Globus pallidus (tissue), 1 donor: ENCODE results near the gene ABCG1.

Experiments
- DNase-seq: peaks from one replicate; pipeline ENCODE4 v3.0.0-alpha.2; 2015; ENCODE audit warnings: low spot score

The ABCG1 gene

GRCh38 chr21:42321231-42321630 is 102.3 kb downstream of the ABCG1 start:
- DNase-seq: no peak

- no peak for DNase-seq
Measured at GRCh38 chr21:42321845-42322244, 102.9 kb downstream of the ABCG1 start.

GRCh38 chr21:42324896-42325295 is 106.0 kb downstream of the ABCG1 start:
- DNase-seq: no peak

- no peak for DNase-seq
Measured at GRCh38 chr21:42330380-42331371, 111.7 kb downstream of the ABCG1 start.

GRCh38 chr21:42331660-42332059 is 112.7 kb downstream of the ABCG1 start:
- DNase-seq: no peak

- DNase-seq: no peak
Measured at GRCh38 chr21:42332557-42333317, 113.8 kb downstream of the ABCG1 start.

GRCh38 chr21:42336054-42336453 is 117.1 kb downstream of the ABCG1 start:
- no peak for DNase-seq

GRCh38 chr21:42337276-42337675 is 118.3 kb downstream of the ABCG1 start:
- no peak for DNase-seq

- DNase-seq: peak; percentile 73
Measured at GRCh38 chr21:42337830-42338728, 119.1 kb downstream of the ABCG1 start.

- no peak for DNase-seq
Measured at GRCh38 chr21:42338729-42339715, 120.1 kb downstream of the ABCG1 start.

- DNase-seq: no peak
Measured at GRCh38 chr21:42340187-42341050, 121.5 kb downstream of the ABCG1 start.

- DNase-seq: no peak
Measured at GRCh38 chr21:42341776-42342542, 123.0 kb downstream of the ABCG1 start.

- no peak for DNase-seq
Measured at GRCh38 chr21:42343101-42343500, 124.2 kb downstream of the ABCG1 start.

- DNase-seq: no peak
Measured at GRCh38 chr21:42343556-42343955, 124.6 kb downstream of the ABCG1 start.

- DNase-seq: no peak
Measured at GRCh38 chr21:42343963-42344510, 125.1 kb downstream of the ABCG1 start.

- DNase-seq: peak; percentile 5
Measured at GRCh38 chr21:42344631-42345030, 125.7 kb downstream of the ABCG1 start.

GRCh38 chr21:42346441-42346840 is 127.5 kb downstream of the ABCG1 start:
- DNase-seq: no peak
